ENCODE results near the gene NUP188. TPM values are rescaled to one million over a fixed set of nuclear protein-coding genes. Genes with fewer than 3 reads are reported as not detected.

Gene NUP188
- total RNA-seq, 2 experiments from 2014 or later = 88.0 to 108 TPM

DNA sequence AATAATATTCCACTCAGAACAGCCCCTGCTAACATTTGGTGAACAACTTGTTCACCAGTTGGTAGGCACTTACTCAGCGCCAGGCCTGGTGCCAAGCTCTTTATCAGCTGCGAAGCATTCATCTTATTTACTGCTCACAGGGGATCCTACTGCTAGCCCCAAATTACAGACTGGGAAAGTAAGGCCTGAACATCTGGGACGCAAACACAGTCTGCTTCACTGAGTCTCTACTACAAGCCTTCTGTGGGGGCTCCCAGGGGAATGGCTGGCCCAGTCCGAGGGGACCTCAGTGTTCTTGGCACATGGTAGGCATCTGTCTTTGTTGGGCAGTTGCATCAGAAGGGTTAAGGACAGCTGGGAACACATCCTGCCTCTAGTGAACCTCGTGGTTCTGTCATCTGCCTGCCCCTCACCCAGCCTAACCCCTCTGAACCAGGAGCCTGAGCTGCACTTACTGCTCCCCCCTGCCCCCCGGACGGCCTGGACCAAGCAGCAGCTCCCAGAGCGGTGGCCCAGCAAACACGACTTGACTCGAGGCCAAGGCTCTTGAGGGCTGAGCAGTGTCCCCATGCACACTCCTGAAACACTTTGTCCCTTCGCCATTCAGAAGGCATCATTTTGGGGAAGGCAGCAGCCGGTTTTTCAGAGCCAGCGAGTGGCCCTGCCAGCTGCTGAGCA is 27.0 kb upstream of the NUP188 start, which contains the start of gene PHYHD1:
TSS of gene PHYHD1 (plus strand) at position 602 of the 678 bp plus-strand sequence. CDS start 1,342 bp downstream, outside the sequence.
- H3K4me3 Mint-ChIP-seq = no peak within 1 kb of the TSS
- ATAC-seq (no peak), DNase-seq (no peak)
- H3K4me1 Mint-ChIP-seq = peaks cover 4% of the 10 kb centered on the region
- H3K27me3 Mint-ChIP-seq = no peaks in the 10 kb centered on the region
- CTCF ChIA-PET = interaction anchor here (0.8 to 2.8 kb wide), 3 partner anchors 10 to 102 kb away, joined by 3 to 10 read pairs (median 3); partner anchors contain the start of gene ENDOG
- H3K36me3 Mint-ChIP-seq = peaks cover 6% of the 10 kb centered on the region
- H3K27ac Mint-ChIP-seq = no peak within 1 kb of the TSS
- H3K9me3 Mint-ChIP-seq (ENCODE audit: low read depth) = no peaks in the 10 kb centered on the region

DNA sequence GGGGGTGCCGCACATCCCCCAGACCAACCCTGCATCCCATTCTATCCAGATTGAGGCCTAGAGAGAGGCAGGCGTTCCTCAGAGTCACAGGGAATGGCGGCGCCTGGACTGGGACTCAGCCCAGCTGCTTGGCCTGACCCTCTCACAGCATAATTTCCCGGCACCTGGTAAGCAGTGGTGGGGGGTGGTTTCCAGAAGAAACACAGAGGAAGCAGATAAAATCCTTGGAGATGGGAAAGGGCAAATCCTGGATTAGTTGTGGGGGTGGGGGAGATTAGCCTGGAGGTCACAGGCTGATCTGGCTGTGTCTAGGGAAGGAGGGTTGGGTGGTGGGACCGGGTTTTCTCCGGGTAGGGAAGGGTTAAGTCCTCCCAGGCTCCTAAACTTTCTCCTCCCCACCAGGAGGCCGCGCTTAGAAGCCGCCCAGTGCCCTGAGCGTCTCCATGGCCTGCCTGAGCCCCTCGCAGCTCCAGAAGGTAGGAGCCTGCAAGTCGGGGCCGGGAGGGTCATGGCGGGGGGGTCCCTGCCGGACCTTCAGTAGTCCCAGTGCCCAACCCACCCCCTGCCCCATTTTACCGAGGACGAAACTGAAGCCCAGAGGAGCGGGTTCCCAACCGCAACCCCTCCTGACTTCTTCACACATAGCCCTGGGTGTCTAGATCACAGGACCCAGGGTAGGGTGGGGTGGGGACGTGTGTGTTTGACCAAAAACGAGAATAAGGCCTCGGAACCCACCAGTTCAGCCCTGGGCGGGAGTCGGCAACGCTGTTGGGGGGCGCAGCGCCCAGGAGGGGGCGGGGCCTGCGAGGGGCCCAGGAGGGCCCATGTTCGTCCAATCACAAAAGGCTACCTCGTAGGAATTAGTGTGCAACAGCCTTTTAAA is 25.4 kb upstream of the NUP188 start:
- CTCF ChIA-PET = interaction anchor here (1.4 to 2.8 kb wide), 2 partner anchors 20 to 59 kb away, joined by 5 to 10 read pairs; no protein-coding TSS in a partner anchor
- Mint-ChIP-seq H3K4me3 (no peak overlapping the region), H3K9me3 (ENCODE audit: low read depth) (no peaks in the 10 kb centered on the region), H3K27me3 (no peaks in the 10 kb centered on the region), H3K4me1 (peaks cover 8% of the 10 kb centered on the region), H3K36me3 (peaks cover 4% of the 10 kb centered on the region), H3K27ac (no peak overlapping the region)
- ATAC-seq (peak; percentile 35), DNase-seq (no peak)

DNA sequence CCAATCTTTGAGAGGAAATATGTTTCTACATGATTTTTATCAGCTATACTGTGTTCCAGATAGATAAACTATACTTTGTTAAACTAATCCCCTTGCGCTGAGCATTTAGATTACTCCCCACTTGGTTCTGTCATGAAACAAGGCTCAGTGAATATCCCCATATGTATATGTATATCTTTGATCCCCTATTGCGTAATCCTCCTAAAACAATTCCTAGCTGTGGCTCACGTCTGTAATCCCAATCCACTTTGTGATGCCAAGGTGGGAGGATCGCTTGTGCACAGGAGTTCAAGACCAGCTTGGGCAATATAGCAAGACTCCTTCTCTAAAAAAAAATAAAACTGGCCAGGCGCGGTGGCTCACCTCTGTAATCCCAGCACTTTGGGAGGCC is 24.0 kb upstream of the NUP188 start:
- H3K4me1 Mint-ChIP-seq = peaks cover 13% of the 10 kb centered on the region

DNA sequence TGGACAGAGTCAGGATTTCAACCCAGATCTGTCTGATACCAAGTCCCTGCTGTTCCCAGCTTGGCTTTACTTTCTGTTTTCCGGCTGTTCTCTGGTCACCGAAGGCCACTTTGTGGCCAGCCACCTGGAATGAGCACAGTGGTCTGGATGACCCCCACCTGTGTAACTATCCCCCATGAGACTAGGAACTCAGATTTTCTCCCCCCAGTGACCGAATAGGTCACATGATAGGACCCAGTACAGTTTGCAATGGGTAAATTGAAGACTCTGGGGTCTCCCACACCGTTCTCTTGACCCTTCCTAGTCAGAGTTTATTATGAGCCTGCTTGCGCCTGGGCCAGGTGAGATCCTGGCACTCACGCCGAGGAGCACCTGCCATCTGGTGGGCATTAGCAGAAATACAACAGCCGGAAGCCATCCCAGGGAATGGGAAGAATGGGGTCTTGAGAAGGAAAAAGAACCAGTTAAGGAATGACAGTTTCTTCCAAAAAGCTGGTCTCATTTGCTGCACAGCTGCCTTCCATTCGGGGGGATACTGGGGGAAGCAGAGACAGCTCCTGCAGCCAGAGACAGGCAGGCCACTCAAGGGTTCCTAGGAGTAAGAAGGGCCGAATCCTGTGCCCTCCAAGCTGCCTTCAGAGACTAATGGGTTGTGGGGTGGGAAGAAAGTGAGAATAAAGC is 19.6 kb upstream of the NUP188 start:
- no peaks in the 10 kb centered on the region for H3K27me3 Mint-ChIP-seq
- CTCF ChIA-PET = interaction anchor here (0.9 to 8.4 kb wide), 32 partner anchors 8 to 728 kb away, joined by 3 to 162 read pairs (median 4); partner anchors contain the start of genes ENDOG, KYAT1, LRRC8A and SPOUT1
- no peaks in the 10 kb centered on the region for H3K36me3 Mint-ChIP-seq
- peak; percentile 77 for ATAC-seq
- H3K27ac Mint-ChIP-seq = no peak overlapping the region
- H3K9me3 Mint-ChIP-seq (ENCODE audit: low read depth) = no peaks in the 10 kb centered on the region
- DNase-seq = peak; percentile 61
- H3K4me1 Mint-ChIP-seq = peaks cover 12% of the 10 kb centered on the region
- H3K4me3 Mint-ChIP-seq = no peak overlapping the region

More for the DNA sequence above, 24.0 kb upstream of the NUP188 start:
- Mint-ChIP-seq H3K27ac (no peak overlapping the region), H3K9me3 (ENCODE audit: low read depth) (no peaks in the 10 kb centered on the region), H3K27me3 (no peaks in the 10 kb centered on the region), H3K36me3 (no peaks in the 10 kb centered on the region), H3K4me3 (no peak overlapping the region)
- DNase-seq (no peak), ATAC-seq (no peak)
- CTCF ChIA-PET = interaction anchor here (1.4 to 8.4 kb wide), 2 partner anchors 21 to 60 kb away, joined by 5 to 162 read pairs; no protein-coding TSS in a partner anchor

- DNase-seq (no peak), ATAC-seq (no peak)
- Mint-ChIP-seq H3K4me3 (no peak overlapping the region), H3K36me3 (no peaks in the 10 kb centered on the region), H3K9me3 (ENCODE audit: low read depth) (no peaks in the 10 kb centered on the region), H3K4me1 (peaks cover 12% of the 10 kb centered on the region), H3K27me3 (no peaks in the 10 kb centered on the region), H3K27ac (no peak overlapping the region)
- CTCF ChIA-PET = interaction anchor here (0.8 to 8.4 kb wide), 30 partner anchors 7 to 729 kb away, joined by 3 to 162 read pairs (median 5); partner anchors contain the start of genes ENDOG, KYAT1, LRRC8A and SPOUT1
Measured at GRCh38 chr9:128928624-128929023, 18.9 kb upstream of the NUP188 start.

GRCh38 chr9:128929560-128929959 is 17.9 kb upstream of the NUP188 start:
- no peak for DNase-seq
- Mint-ChIP-seq H3K36me3 (no peaks in the 10 kb centered on the region), H3K27me3 (no peaks in the 10 kb centered on the region), H3K4me1 (peaks cover 12% of the 10 kb centered on the region), H3K9me3 (ENCODE audit: low read depth) (no peaks in the 10 kb centered on the region), H3K27ac (no peak overlapping the region), H3K4me3 (no peak overlapping the region)
- CTCF ChIA-PET = interaction anchor here (1.3 to 8.4 kb wide), 8 partner anchors 8 to 112 kb away, joined by 3 to 162 read pairs (median 15); partner anchors contain the start of genes ENDOG, KYAT1, LRRC8A and PHYHD1
- no peak for ATAC-seq

DNA sequence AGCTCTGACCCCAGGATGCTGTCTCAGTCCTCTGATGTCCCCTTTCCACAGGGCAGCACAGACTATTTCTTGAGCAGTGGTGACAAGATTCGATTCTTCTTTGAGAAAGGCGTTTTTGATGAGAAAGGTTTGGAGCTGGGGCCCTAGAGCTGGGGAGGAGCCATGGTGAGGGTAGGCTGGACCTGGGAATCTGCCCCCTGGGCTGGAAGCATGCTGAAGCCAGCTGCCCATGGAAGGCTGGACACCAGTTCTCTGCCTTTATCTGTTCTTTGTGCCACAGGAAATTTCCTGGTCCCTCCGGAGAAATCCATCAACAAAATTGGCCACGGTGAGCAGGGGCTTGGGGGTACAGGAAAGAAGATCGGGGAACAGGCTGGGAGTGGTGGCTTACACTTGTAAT is 13.8 kb upstream of the NUP188 start:
- Mint-ChIP-seq H3K9me3 (ENCODE audit: low read depth) (no peaks in the 10 kb centered on the region), H3K27ac (no peak overlapping the region), H3K4me3 (no peak overlapping the region), H3K36me3 (no peaks in the 10 kb centered on the region), H3K4me1 (peaks cover 3% of the 10 kb centered on the region), H3K27me3 (no peaks in the 10 kb centered on the region)
- DNase-seq (no peak), ATAC-seq (no peak)
- CTCF ChIA-PET = no interaction called here

GRCh38 chr9:128936171-128936865 is 11.2 kb upstream of the NUP188 start:
- DNase-seq (no peak), ATAC-seq (no peak)
- H3K4me1 Mint-ChIP-seq = no peaks in the 10 kb centered on the region
- H3K36me3 Mint-ChIP-seq = no peaks in the 10 kb centered on the region
- no peak overlapping the region for H3K4me3 Mint-ChIP-seq
- H3K27me3 Mint-ChIP-seq = no peaks in the 10 kb centered on the region
- H3K9me3 Mint-ChIP-seq (ENCODE audit: low read depth) = no peaks in the 10 kb centered on the region
- H3K27ac Mint-ChIP-seq = no peak overlapping the region
- CTCF ChIA-PET = interaction anchor here (0.6 to 3.1 kb wide), 6 partner anchors 8 to 353 kb away, joined by 3 to 18 read pairs (median 3); no protein-coding TSS in a partner anchor

DNA sequence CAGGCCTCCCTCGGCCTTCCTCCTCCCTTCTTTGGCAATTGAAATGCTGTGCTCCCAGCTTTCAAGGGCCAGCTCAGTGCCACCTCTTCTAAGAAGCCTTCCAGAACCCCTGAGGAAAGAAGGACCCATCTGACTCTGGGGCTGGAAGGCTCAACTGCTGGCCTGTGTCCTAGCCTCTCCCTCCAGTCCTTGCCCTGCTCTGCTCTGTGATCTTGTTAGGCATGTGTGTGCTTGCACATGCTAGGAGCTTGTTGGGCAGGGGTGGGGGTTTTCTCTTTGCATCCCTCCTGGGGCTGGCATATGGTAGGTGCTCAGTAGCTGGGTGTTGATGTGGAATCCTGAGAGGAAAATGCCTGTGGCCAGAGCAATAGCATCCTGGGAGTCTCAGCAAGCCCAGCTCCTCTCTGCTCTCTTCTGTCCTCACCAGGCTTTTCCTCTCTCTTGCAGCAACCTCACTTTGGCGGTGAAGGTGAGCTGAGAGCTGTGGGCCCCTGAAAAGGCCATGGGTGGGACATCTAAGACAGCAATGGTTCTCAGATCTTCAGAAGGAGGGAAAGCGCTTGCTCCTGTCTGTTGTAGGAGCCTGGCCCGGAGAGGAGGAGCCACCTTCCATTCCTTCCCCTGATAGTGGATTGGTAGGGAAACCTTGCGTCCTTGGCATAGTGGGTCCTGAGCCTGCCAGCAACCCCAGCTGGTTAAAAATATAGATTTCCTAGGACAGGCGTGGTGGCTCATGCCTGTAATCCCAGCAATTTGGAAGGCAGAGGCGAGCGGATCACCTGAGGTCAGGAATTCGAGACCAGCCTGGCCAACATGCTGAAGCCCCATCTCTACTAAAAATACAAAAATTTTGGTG is 10.0 kb upstream of the NUP188 start:
- H3K4me1 Mint-ChIP-seq = no peaks in the 10 kb centered on the region
- ATAC-seq = no peak
- no peaks in the 10 kb centered on the region for H3K9me3 Mint-ChIP-seq (ENCODE audit: low read depth)
- CTCF ChIA-PET = interaction anchor here (0.6 to 3.1 kb wide), 3 partner anchors 9 to 355 kb away, joined by 3 to 18 read pairs (median 3); no protein-coding TSS in a partner anchor
- no peak overlapping the region for H3K27ac Mint-ChIP-seq
- no peak overlapping the region for H3K4me3 Mint-ChIP-seq
- no peaks in the 10 kb centered on the region for H3K36me3 Mint-ChIP-seq
- DNase-seq = no peak
- H3K27me3 Mint-ChIP-seq = no peaks in the 10 kb centered on the region

GRCh38 chr9:128940271-128940921 is 7.1 kb upstream of the NUP188 start:
- Mint-ChIP-seq H3K27ac (no peak overlapping the region), H3K9me3 (ENCODE audit: low read depth) (no peaks in the 10 kb centered on the region), H3K36me3 (no peaks in the 10 kb centered on the region), H3K4me1 (peaks cover under 1% of the 10 kb centered on the region), H3K4me3 (no peak overlapping the region), H3K27me3 (no peaks in the 10 kb centered on the region)
- CTCF ChIA-PET = no interaction called here
- DNase-seq (no peak), ATAC-seq (no peak)

DNA sequence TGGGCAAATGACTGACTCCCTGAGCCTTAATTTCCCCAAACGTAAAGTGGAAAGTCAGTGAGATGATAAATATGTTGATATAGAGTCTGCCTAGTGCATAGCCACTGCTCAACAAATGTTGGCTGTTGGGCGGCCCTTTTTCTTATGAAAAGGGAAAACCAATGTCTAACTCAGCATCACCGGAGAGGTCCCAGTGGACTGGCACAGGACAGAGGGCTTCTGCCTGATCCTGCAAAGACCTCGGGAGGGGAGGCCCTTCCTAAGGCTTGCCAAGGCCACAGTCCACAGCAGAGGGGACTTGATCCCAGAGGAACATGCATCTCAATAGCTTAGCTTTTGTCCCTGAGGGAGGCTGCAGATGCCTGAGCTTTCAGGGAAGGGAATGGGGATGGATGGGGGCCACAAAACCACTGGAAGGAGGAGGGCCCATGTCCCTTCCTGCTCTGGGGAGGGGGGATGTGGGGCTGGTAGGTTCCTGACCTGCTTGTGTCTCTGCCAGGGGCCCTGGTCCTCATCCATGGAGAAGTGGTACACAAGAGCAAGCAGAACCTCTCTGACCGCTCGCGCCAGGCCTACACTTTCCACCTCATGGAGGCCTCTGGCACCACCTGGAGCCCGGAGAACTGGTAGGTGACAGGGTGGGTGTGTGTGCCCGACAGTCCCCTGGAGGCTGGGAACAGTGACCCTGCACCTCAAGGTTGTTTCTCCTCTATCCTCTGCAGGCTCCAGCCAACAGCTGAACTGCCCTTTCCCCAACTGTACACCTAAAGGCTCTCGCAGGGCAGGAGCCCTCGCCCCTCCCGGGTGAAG is 6.3 kb upstream of the NUP188 start:
- Mint-ChIP-seq H3K4me1 (peaks cover 8% of the 10 kb centered on the region), H3K27me3 (no peaks in the 10 kb centered on the region), H3K36me3 (no peaks in the 10 kb centered on the region), H3K9me3 (ENCODE audit: low read depth) (no peaks in the 10 kb centered on the region), H3K4me3 (no peak overlapping the region), H3K27ac (no peak overlapping the region)
- ATAC-seq = no peak
- no peak for DNase-seq
- CTCF ChIA-PET = no interaction called here
